Left lung (tissue), 10 donors: ENCODE results near the gene PRCD. TPM values are rescaled to one million over a fixed set of nuclear protein-coding genes. Genes with fewer than 3 reads are reported as not detected.

Experiments used
- ATAC-seq: fragments of 200-7000 bp; cut with Tn5 transposase; one replicate; pipeline ENCODE4 v1.9.1; 2020; ENCODE audit warnings: moderate library complexity
- DNase-seq, 4 donors: peaks; one replicate each; pipeline ENCODE4 v3.0.0-alpha.2; 2013 to 2020
- H3K27ac ChIP-seq, 2 donors: fragments of 200-600 bp; sonication (generic) in 1 of 2; one replicate each; pipeline versions ENCODE4 v1.5.0 to v1.8.0; 2020 to 2021
- H3K27me3 ChIP-seq, 2 donors: fragments of 200-600 bp; sonication (generic) in 1 of 2; one replicate each; pipeline versions ENCODE4 v1.5.0 to v1.8.0; 2020 to 2021
- H3K36me3 ChIP-seq, 2 donors: fragments of 200-600 bp; sonication (generic) in 1 of 2; one replicate each; pipeline versions ENCODE4 v1.5.0 to v1.8.0; 2020 to 2021
- H3K4me1 ChIP-seq, 2 donors: fragments of 200-600 bp; one replicate each; pipeline ENCODE4 v1.8.0; 2021
- H3K4me3 ChIP-seq, 2 donors: fragments of 200-600 bp; sonication (generic) in 1 of 2; one replicate each; pipeline versions ENCODE4 v1.5.0 to v1.8.0; 2020 to 2021; ENCODE audit warnings: mild to moderate bottlenecking in 1 of 2
- H3K9me3 ChIP-seq, 2 donors: fragments of 200-600 bp; sonication (generic) in 1 of 2; one replicate each; pipeline versions ENCODE4 v1.5.0 to v1.8.0; 2020 to 2021
- CTCF ChIP-seq, 2 donors: fragments of 200-600 bp; sonication (generic) in 1 of 2; IDR thresholded peaks; one replicate each; pipeline versions ENCODE4 v1.5.0 to v1.8.0; 2021; ENCODE audit warnings: antibody characterized with exemption in 2 of 2
- intact Hi-C, 2 donors: fragments of 100-400 bp; cut with DNase I; formaldehyde crosslinking; loops; one replicate each; pipeline versions ENCODE4 v1.11.2 to v1.14.2; 2022
- polyA plus RNA-seq, 6 donors: library from polyadenylated mRNA; unstranded; fragments of 120-200 nt; gene quantifications; one replicate each; pipeline ENCODE4 v1.2.1, GENCODE V29; 2013; ENCODE audit not compliant: insufficient read length in 6 of 6
- total RNA-seq, 2 donors: library from RNA; stranded (reverse); fragmentation: NEBNext Ultra II Directional; extraction: Animal tissue kit (Norgen Biotek cat#: 25700); gene quantifications; one replicate each; pipeline ENCODE4 v1.2.1, GENCODE V29; 2021
- donor health status: DM: no; HTN: yes; CAD: no.
- donor health status: DM: no; HTN: no; CAD: no.

The PRCD gene
- total and polyA plus RNA-seq, 8 donors, result 1.3 to 11.4 (median 8.9) TPM

- no peaks in the 10 kb centered on the region for H3K9me3 ChIP-seq
- peaks cover 0 to 52% of the 10 kb centered on the region in 2 donors for H3K36me3 ChIP-seq
- TF ChIP-seq CTCF (IDR thresholded peaks at IDR 0.05), result no peak
- DNase-seq, result no peak
- H3K27me3 ChIP-seq, result no peaks in the 10 kb centered on the region
- no peak for ATAC-seq
- no peak overlapping the region for H3K27ac ChIP-seq
- H3K4me3 ChIP-seq, result no peak overlapping the region
- intact Hi-C loops, result no loop called here
- H3K4me1 ChIP-seq, result peaks cover 17 to 54% of the 10 kb centered on the region in 2 donors
Observed at GRCh38 chr17:76565728-76566612, 26.1 kb downstream of the PRCD start.

GRCh38 chr17:76566613-76566943 is 26.7 kb downstream of the PRCD start:
- intact Hi-C loops, result no loop called here
- Histone ChIP-seq H3K4me3 (no peak overlapping the region), H3K36me3 (peaks cover 0 to 52% of the 10 kb centered on the region in 2 donors), H3K9me3 (no peaks in the 10 kb centered on the region), H3K4me1 (peaks cover 11 to 48% of the 10 kb centered on the region in 2 donors), H3K27ac (peak overlapping the region in 1 of 2 donors; percentile 48), H3K27me3 (no peaks in the 10 kb centered on the region)
- ATAC-seq, result no peak
- DNase-seq, result no peak
- no peak for TF ChIP-seq CTCF (IDR thresholded peaks at IDR 0.05)

GRCh38 chr17:76566988-76567431 is 27.2 kb downstream of the PRCD start:
- TF ChIP-seq CTCF (IDR thresholded peaks at IDR 0.05), result no peak
- H3K4me3 ChIP-seq, result no peak overlapping the region
- intact Hi-C loops, result no loop called here
- no peak for DNase-seq
- H3K36me3 ChIP-seq, result peaks cover 0 to 49% of the 10 kb centered on the region in 2 donors
- ATAC-seq, result peak; percentile 2
- H3K27me3 ChIP-seq, result no peaks in the 10 kb centered on the region
- H3K4me1 ChIP-seq, result peaks cover 7 to 44% of the 10 kb centered on the region in 2 donors
- peak overlapping the region in 1 of 2 donors; percentile 48 for H3K27ac ChIP-seq
- H3K9me3 ChIP-seq, result no peaks in the 10 kb centered on the region

GRCh38 chr17:76567634-76568432 is 28.0 kb downstream of the PRCD start:
- Histone ChIP-seq H3K27me3 (no peaks in the 10 kb centered on the region), H3K4me1 (peaks cover 2 to 37% of the 10 kb centered on the region in 2 donors), H3K9me3 (no peaks in the 10 kb centered on the region), H3K27ac (peak overlapping the region in 1 of 2 donors; percentile 48), H3K4me3 (no peak overlapping the region), H3K36me3 (peaks cover 0 to 43% of the 10 kb centered on the region in 2 donors)
- DNase-seq, result peak in 1 of 4 donors; percentile 78
- peak; percentile 79 for ATAC-seq
- intact Hi-C loops, result no loop called here
- TF ChIP-seq CTCF (IDR thresholded peaks at IDR 0.05), result no peak

- no peak overlapping the region for H3K4me3 ChIP-seq
- no peak overlapping the region for H3K27ac ChIP-seq
- H3K9me3 ChIP-seq, result no peaks in the 10 kb centered on the region
- ATAC-seq, result no peak
- peaks cover 0 to 35% of the 10 kb centered on the region in 2 donors for H3K36me3 ChIP-seq
- peaks cover 0 to 30% of the 10 kb centered on the region in 2 donors for H3K4me1 ChIP-seq
- no peak for TF ChIP-seq CTCF (IDR thresholded peaks at IDR 0.05)
- H3K27me3 ChIP-seq, result no peaks in the 10 kb centered on the region
- intact Hi-C loops, result no loop called here
- DNase-seq, result no peak
Observed at GRCh38 chr17:76568811-76569221, 29.0 kb downstream of the PRCD start.
